ENCODE results near the gene OPA3. TPM values are rescaled to one million over a fixed set of nuclear protein-coding genes. Genes with fewer than 3 reads are reported as not detected.

Gene OPA3
- total and polyA plus RNA-seq, 4 donors = 2.0 to 8.8 (median 5.7) TPM

DNA sequence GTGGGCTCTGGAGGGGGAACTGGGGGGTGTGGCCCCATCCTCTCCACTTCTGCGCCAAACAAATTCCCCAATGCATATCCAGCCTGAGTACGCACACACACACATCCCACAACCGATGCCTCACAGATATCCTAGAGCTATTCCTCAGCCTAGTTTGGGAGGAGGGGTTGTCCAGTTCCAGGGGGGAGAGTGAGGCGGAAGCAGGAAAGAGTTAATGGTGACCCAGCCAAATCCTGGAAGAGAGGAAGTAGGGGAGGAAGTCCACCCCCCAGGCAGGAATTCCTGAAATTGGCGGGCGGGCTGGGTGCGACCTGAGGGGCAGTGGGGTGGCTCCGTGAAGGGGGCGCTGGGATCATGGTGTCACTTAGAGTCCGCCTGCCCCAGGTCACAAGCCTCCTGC, 16.5 kb upstream of the OPA3 start:
- DNase-seq (no peak), ATAC-seq (ENCODE audit: low FRiP score) (no peak)
- 22 to 23% methylated on average over 10 of the region's 10 CpGs for WGBS, 2 donors
- H3K36me3 ChIP-seq (ENCODE audit: control insufficient read depth in 1 of 2, insufficient read depth in 2 of 2, low read length in 1 of 2) = no peaks in the 10 kb centered on the region
- intact Hi-C loops (cut with DNase I) = no loop called here
- H3K9me3 ChIP-seq (ENCODE audit: control insufficient read depth, low read length) = no peaks in the 10 kb centered on the region
- H3K27ac ChIP-seq (ENCODE audit: low read depth in 1 of 2, low read length in 2 of 2) = no peak overlapping the region
- H3K4me3 ChIP-seq (ENCODE audit: low read length in 2 of 2) = no peak overlapping the region
- no peaks in the 10 kb centered on the region for H3K27me3 ChIP-seq (ENCODE audit: control insufficient read depth in 1 of 2, insufficient read depth in 2 of 2, low read length in 1 of 2)
- no peaks in the 10 kb centered on the region for H3K4me1 ChIP-seq (ENCODE audit: control insufficient read depth in 1 of 2, insufficient read depth in 2 of 2, low read length in 2 of 2)

DNA sequence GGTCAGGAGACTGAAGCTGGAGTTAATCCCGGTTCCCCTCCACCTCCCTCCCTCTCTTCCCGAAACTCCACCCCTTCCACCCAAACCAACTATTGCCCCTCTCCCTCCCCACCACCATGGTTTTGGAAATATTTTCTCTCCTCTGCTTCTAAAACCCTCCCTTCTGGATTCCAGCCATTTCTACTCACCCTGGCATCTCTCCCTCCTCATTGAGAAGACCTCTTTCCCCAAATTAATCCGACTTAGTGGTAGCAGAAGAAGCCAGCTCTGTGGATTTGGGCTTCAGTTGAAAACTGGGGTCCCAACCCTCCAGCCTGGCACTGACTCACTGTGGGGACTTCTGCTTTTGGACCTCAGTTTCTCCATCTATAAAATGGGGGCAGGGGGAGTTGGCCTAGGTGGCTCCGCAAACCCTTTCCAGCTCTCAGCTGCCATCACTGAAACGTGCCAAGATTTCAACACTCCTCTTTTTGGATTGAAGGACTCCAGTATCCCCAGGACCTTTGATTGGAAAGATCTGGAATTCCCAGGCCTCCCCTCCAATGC, 15.8 kb upstream of the OPA3 start:
- no peak for ATAC-seq (ENCODE audit: low FRiP score)
- Histone ChIP-seq H3K36me3 (ENCODE audit: control insufficient read depth in 1 of 2, insufficient read depth in 2 of 2, low read length in 1 of 2) (no peaks in the 10 kb centered on the region), H3K4me1 (ENCODE audit: control insufficient read depth in 1 of 2, insufficient read depth in 2 of 2, low read length in 2 of 2) (no peaks in the 10 kb centered on the region), H3K27ac (ENCODE audit: low read depth in 1 of 2, low read length in 2 of 2) (no peak overlapping the region), H3K27me3 (ENCODE audit: control insufficient read depth in 1 of 2, insufficient read depth in 2 of 2, low read length in 1 of 2) (no peaks in the 10 kb centered on the region), H3K9me3 (ENCODE audit: control insufficient read depth, low read length) (no peaks in the 10 kb centered on the region), H3K4me3 (ENCODE audit: low read length in 2 of 2) (no peak overlapping the region)
- DNase-seq = no peak
- intact Hi-C loops (cut with DNase I) = no loop called here
- WGBS, 2 donors = 33 to 42% methylated on average over 5 of the region's 5 CpGs

DNA sequence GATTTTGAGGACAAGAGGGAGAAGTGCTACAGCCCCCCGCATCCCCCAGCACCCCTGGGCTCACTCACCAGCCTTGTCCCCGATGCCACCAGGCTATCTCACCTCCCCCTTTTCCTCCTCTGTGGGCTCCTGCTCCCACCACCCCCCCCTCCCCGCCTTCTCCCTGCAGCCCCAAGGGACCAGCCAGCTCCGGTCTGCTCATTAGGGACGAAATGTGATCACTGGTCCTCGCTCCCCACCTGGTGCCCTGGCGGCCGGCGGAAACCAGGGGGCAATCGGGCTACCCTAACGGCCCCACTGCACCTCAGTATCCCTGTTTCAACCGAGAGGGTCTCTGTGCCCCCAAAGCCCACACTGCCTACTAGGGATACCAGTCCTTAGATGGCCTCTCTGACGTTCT, 14.7 kb upstream of the OPA3 start:
- no peaks in the 10 kb centered on the region for H3K9me3 ChIP-seq (ENCODE audit: control insufficient read depth, low read length)
- H3K27ac ChIP-seq (ENCODE audit: low read depth in 1 of 2, low read length in 2 of 2) = no peak overlapping the region
- intact Hi-C loops (cut with DNase I) = no loop called here
- ATAC-seq (ENCODE audit: low FRiP score) = no peak
- DNase-seq = no peak
- H3K36me3 ChIP-seq (ENCODE audit: control insufficient read depth in 1 of 2, insufficient read depth in 2 of 2, low read length in 1 of 2) = no peaks in the 10 kb centered on the region
- WGBS, 2 donors = 8 to 10% methylated on average over 12 to 13 of the region's 13 CpGs
- no peaks in the 10 kb centered on the region for H3K4me1 ChIP-seq (ENCODE audit: control insufficient read depth in 1 of 2, insufficient read depth in 2 of 2, low read length in 2 of 2)
- H3K27me3 ChIP-seq (ENCODE audit: control insufficient read depth in 1 of 2, insufficient read depth in 2 of 2, low read length in 1 of 2) = no peaks in the 10 kb centered on the region
- H3K4me3 ChIP-seq (ENCODE audit: low read length in 2 of 2) = no peak overlapping the region

DNA sequence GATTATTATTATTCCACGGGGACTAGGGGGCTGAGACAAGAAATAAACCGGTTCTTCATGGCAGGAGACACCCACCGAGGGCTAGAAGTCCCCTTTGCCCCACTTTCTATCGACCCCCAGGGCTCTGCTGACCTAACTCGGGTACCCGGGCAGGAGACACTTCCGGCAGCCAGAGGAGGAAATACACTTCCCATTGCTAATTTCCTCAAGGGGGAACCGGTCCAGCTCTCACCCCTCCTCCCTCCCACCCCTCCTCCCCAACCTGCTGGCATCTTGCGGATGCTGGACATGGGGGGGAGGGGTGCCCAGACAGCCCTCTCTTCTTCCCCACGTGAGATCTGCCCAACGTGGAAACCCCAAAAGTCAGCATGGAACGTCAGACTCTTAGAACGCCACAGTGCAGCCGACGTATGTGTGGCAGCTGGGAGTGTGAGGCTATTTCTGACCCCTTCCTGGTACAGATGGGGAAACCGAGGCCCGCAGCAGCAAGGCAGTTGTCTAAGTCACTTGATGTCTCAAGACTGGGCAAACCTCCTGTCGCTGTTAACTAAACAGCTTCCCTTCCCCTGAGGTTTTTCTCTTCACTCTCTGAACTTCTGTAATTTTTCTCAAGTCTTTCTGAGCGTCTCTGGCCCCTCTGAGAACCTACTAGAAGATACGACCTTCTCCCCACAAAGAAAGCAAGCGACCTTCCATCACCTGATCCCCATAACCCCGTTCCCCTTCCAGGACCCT, 13.8 kb upstream of the OPA3 start:
- DNase-seq (no peak), ATAC-seq (ENCODE audit: low FRiP score) (no peak)
- no peaks in the 10 kb centered on the region for H3K9me3 ChIP-seq (ENCODE audit: control insufficient read depth, low read length)
- no peaks in the 10 kb centered on the region for H3K36me3 ChIP-seq (ENCODE audit: control insufficient read depth in 1 of 2, insufficient read depth in 2 of 2, low read length in 1 of 2)
- WGBS, 2 donors = 4 to 6% methylated on average over 21 to 22 of the region's 22 CpGs
- H3K4me3 ChIP-seq (ENCODE audit: low read length in 2 of 2) = no peak overlapping the region
- H3K27me3 ChIP-seq (ENCODE audit: control insufficient read depth in 1 of 2, insufficient read depth in 2 of 2, low read length in 1 of 2) = no peaks in the 10 kb centered on the region
- no peaks in the 10 kb centered on the region for H3K4me1 ChIP-seq (ENCODE audit: control insufficient read depth in 1 of 2, insufficient read depth in 2 of 2, low read length in 2 of 2)
- H3K27ac ChIP-seq (ENCODE audit: low read depth in 1 of 2, low read length in 2 of 2) = no peak overlapping the region
- intact Hi-C loops (cut with DNase I) = no loop called here

DNA sequence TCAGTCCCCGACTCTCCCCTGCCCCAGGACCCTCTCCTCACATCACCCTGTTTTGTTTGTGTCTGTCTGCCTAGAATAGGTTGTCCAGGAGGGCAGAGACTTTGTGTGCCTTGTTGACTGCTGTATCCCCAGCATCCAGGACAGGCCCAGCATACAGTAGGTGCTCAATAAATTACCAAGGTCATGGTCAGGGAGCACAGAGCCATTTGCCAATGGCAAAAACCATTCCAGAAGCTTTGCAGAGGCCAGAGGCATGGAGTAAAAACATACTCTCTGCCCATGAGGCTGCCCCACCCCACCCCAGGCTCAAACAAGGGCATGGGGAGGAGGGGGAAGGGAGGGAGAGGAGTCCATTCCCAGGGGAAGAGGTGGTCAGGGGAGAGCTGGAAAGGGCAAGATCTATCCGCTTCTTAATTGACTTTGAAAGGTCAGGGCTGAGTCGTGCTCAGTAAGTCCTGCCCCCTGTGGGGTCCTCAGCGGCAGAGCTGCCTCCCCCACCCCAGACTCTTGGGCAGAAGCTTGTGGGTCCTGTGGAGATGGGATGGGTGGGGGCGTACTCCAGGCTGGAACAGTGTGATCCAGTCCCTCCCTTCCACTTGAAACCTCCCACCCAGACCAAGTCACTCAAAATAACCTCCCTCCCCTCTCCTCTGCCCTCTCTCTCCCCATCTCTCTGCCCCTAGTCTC, 13.0 kb upstream of the OPA3 start:
- H3K4me3 ChIP-seq (ENCODE audit: low read length in 2 of 2) = no peak overlapping the region
- intact Hi-C loops (cut with DNase I) = no loop called here
- H3K36me3 ChIP-seq (ENCODE audit: control insufficient read depth in 1 of 2, insufficient read depth in 2 of 2, low read length in 1 of 2) = no peaks in the 10 kb centered on the region
- WGBS, 2 donors = 19 to 23% methylated on average over 5 of the region's 5 CpGs
- DNase-seq (no peak), ATAC-seq (ENCODE audit: low FRiP score) (peak; percentile 51)
- H3K9me3 ChIP-seq (ENCODE audit: control insufficient read depth, low read length) = no peaks in the 10 kb centered on the region
- H3K27me3 ChIP-seq (ENCODE audit: control insufficient read depth in 1 of 2, insufficient read depth in 2 of 2, low read length in 1 of 2) = no peaks in the 10 kb centered on the region
- H3K27ac ChIP-seq (ENCODE audit: low read depth in 1 of 2, low read length in 2 of 2) = no peak overlapping the region
- no peaks in the 10 kb centered on the region for H3K4me1 ChIP-seq (ENCODE audit: control insufficient read depth in 1 of 2, insufficient read depth in 2 of 2, low read length in 2 of 2)

DNA sequence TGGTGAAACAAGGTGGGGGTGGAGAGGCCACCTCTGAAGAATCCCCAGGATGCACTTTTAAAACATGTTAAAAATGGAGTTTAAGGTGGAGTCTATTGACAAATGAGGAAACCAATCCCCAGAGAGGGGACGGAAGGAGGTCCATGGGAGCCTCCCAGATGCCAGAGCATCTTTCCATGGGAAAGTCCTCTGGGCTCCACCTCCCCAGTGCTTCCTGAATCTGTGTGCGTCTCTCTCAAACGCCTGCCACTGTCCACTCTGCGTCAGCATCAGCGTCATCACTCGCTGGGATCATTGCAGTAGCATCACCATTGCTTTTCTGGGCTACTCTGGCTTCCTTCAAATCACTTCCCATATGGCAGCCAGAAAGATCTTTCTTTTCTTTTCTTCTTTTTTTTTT, 11.2 kb upstream of the OPA3 start:
- Histone ChIP-seq H3K36me3 (ENCODE audit: control insufficient read depth in 1 of 2, insufficient read depth in 2 of 2, low read length in 1 of 2) (no peaks in the 10 kb centered on the region), H3K4me3 (ENCODE audit: low read length in 2 of 2) (no peak overlapping the region), H3K27ac (ENCODE audit: low read depth in 1 of 2, low read length in 2 of 2) (no peak overlapping the region), H3K27me3 (ENCODE audit: control insufficient read depth in 1 of 2, insufficient read depth in 2 of 2, low read length in 1 of 2) (no peaks in the 10 kb centered on the region), H3K4me1 (ENCODE audit: control insufficient read depth in 1 of 2, insufficient read depth in 2 of 2, low read length in 2 of 2) (no peaks in the 10 kb centered on the region), H3K9me3 (ENCODE audit: control insufficient read depth, low read length) (no peaks in the 10 kb centered on the region)
- 51 to 55% methylated on average over 6 of the region's 6 CpGs for WGBS, 2 donors
- ATAC-seq (ENCODE audit: low FRiP score) (no peak), DNase-seq (no peak)
- intact Hi-C loops (cut with DNase I) = no loop called here

DNA sequence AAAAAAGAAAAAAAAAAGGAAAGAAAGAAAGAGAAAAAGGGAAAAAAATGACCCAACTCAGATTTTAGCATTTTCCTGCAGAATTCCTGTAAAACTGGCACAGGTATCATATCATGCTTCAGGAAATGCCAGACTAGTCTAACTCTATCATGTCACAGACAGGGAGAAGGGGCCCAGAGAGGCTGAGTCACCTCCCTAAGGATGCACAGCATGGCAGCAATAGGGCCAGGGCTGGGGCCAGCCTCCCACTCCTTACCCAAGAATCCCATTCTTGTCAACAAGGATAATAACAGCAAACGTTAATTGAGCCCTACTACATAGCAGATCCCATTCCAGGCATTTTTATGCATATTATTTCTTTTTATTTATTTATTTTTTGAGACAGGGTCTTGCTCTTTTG, 8.9 kb upstream of the OPA3 start:
- Histone ChIP-seq H3K27ac (ENCODE audit: low read depth in 1 of 2, low read length in 2 of 2) (no peak overlapping the region), H3K4me3 (ENCODE audit: low read length in 2 of 2) (no peak overlapping the region), H3K36me3 (ENCODE audit: control insufficient read depth in 1 of 2, insufficient read depth in 2 of 2, low read length in 1 of 2) (no peaks in the 10 kb centered on the region), H3K9me3 (ENCODE audit: control insufficient read depth, low read length) (no peaks in the 10 kb centered on the region), H3K27me3 (ENCODE audit: control insufficient read depth in 1 of 2, insufficient read depth in 2 of 2, low read length in 1 of 2) (no peaks in the 10 kb centered on the region), H3K4me1 (ENCODE audit: control insufficient read depth in 1 of 2, insufficient read depth in 2 of 2, low read length in 2 of 2) (no peaks in the 10 kb centered on the region)
- ATAC-seq (ENCODE audit: low FRiP score) = no peak
- intact Hi-C loops (cut with DNase I) = no loop called here
- WGBS, 2 donors = 3 to 5% methylated on average over 1 of the region's 1 CpG
- no peak for DNase-seq

DNA sequence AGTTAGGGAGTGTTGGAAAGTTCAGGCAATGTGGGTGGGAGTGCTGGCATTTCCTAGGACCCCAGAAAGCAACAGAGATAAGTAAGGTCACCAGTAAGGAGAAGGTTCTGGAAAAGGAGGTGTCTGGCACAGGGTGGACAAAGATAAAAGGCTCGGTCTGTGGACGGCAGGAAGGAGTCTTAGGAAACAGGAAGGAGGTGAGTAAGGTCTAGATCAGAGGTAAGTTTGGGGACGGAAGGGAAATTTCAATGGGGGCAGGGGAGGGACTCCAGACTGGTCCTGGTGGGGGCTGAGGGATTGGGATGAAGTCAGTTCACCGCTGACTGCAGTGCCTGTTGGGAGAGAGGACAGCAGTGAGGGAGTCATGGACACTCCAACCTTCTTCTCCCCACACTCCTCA, 7.8 kb upstream of the OPA3 start:
- Histone ChIP-seq H3K4me1 (ENCODE audit: control insufficient read depth in 1 of 2, insufficient read depth in 2 of 2, low read length in 2 of 2) (no peaks in the 10 kb centered on the region), H3K27ac (ENCODE audit: low read depth in 1 of 2, low read length in 2 of 2) (no peak overlapping the region), H3K9me3 (ENCODE audit: control insufficient read depth, low read length) (no peaks in the 10 kb centered on the region), H3K4me3 (ENCODE audit: low read length in 2 of 2) (no peak overlapping the region), H3K27me3 (ENCODE audit: control insufficient read depth in 1 of 2, insufficient read depth in 2 of 2, low read length in 1 of 2) (no peaks in the 10 kb centered on the region), H3K36me3 (ENCODE audit: control insufficient read depth in 1 of 2, insufficient read depth in 2 of 2, low read length in 1 of 2) (no peaks in the 10 kb centered on the region)
- 43 to 48% methylated on average over 4 of the region's 4 CpGs for WGBS, 2 donors
- ATAC-seq (ENCODE audit: low FRiP score) (no peak), DNase-seq (no peak)
- intact Hi-C loops (cut with DNase I) = no loop called here

DNA sequence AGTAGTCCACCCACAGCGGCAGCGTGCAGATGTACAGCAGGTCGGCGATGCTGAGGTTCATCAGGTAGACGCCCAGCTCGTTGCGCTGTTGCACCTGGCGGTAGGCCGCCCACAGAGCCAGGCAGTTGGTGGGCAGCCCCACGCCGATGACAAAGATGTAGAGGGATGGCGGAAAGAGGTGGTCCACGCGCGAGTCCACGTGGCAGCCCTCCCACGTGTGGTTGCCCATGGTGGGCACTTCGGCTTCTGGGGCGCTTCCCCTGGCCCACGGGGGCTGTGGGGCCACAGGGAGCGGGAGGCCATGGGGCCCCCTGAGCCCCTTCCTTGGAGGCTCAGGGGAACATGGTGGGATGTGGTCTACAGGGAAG, 7.0 kb upstream of the OPA3 start:
- 91 to 92% methylated on average over 21 of the region's 21 CpGs for WGBS, 2 donors
- ATAC-seq (ENCODE audit: low FRiP score) (no peak), DNase-seq (no peak)
- intact Hi-C loops (cut with DNase I) = no loop called here
- Histone ChIP-seq H3K36me3 (ENCODE audit: control insufficient read depth in 1 of 2, insufficient read depth in 2 of 2, low read length in 1 of 2) (no peaks in the 10 kb centered on the region), H3K9me3 (ENCODE audit: control insufficient read depth, low read length) (no peaks in the 10 kb centered on the region), H3K27me3 (ENCODE audit: control insufficient read depth in 1 of 2, insufficient read depth in 2 of 2, low read length in 1 of 2) (no peaks in the 10 kb centered on the region), H3K27ac (ENCODE audit: low read depth in 1 of 2, low read length in 2 of 2) (no peak overlapping the region), H3K4me1 (ENCODE audit: control insufficient read depth in 1 of 2, insufficient read depth in 2 of 2, low read length in 2 of 2) (no peaks in the 10 kb centered on the region), H3K4me3 (ENCODE audit: low read length in 2 of 2) (no peak overlapping the region)
